GM10248 (cell line): ENCODE measurements around the gene CCDC200.
"Not testable (repeated sequence)": the region's sequence is repeated elsewhere in the genome, so short reads cannot be mapped to it uniquely, and the experiment has no call there.

ENCODE experiments used
- CTCF ChIA-PET: fragments of 300-600 bp; sonication (Branson Sonifier 250); formaldehyde crosslinking; extraction: SDS; loops from one replicate; lab custom pipeline; 2021; ENCODE audit warnings: antibody characterized with exemption; lab: Yijun Ruan, JAX
- POLR2A ChIA-PET: fragments of 350-650 bp; sonication (Branson Sonifier 250); formaldehyde crosslinking; extraction: SDS; loops from one replicate; lab custom pipeline; 2020; ENCODE audit warnings: antibody characterized with exemption; lab: Yijun Ruan, JAX
- DNase-seq: peaks from one replicate; pipeline ENCODE4 v3.0.0; 2012; ENCODE audit errors: extremely low spot score
- CTCF ChIP-seq: IDR thresholded peaks from 2 replicates; pipeline ENCODE4 v1.5.1; 2012; ENCODE audit warnings: mild to moderate bottlenecking, low read depth; ENCODE audit errors: extremely low read depth, missing control alignments, control extremely low read depth

The CCDC200 gene

GRCh38 chr17:43211480-43212402 lies 16.7 kb downstream of the CCDC200 start, which contains the start of gene TMEM106A:
Gene TMEM106A, plus strand, starts transcription at chr17:43211875. Its CDS starts 1,167 bp downstream, at chr17:43213042.
- peak; percentile 6 for TF ChIP-seq CTCF
- ChIA-PET CTCF (interaction anchor here (0.9 to 1.9 kb wide), 7 partner anchors 9 to 188 kb away, joined by 3 to 13 read pairs (median 3); no protein-coding TSS in a partner anchor), POLR2A (interaction anchor here (0.5 to 3.8 kb wide), 14 partner anchors 9 to 214 kb away, joined by 3 to 54 read pairs (median 4); partner anchors contain the start of genes NBR1 and RPL27)
- peak; percentile 94 for DNase-seq

- ChIA-PET CTCF (interaction anchor here (0.9 to 1.3 kb wide), 2 partner anchors 9 to 187 kb away, joined by 4 to 5 read pairs; no protein-coding TSS in a partner anchor), POLR2A (interaction anchor here (0.6 to 3.8 kb wide), 10 partner anchors 8 to 213 kb away, joined by 3 to 54 read pairs (median 5); partner anchors contain the start of genes NBR1 and RPL27)
- no peak for DNase-seq
- TF ChIP-seq CTCF: no peak
Observed at GRCh38 chr17:43211123-43211479, 17.3 kb downstream of the CCDC200 start.

GRCh38 chr17:43210576-43210975 lies 17.8 kb downstream of the CCDC200 start:
- ChIA-PET CTCF (no interaction called here), POLR2A (no interaction called here)
- no peak for DNase-seq
- TF ChIP-seq CTCF: no peak

GRCh38 chr17:43203013-43203412 lies 25.4 kb downstream of the CCDC200 start:
- POLR2A ChIA-PET: interaction anchor here (0.7 to 1.1 kb wide), 2 partner anchors 8 to 113 kb away, joined by 3 to 5 read pairs; partner anchors contain the start of gene TMEM106A
- CTCF ChIA-PET: interaction anchor here (1.1 to 2.2 kb wide), 2 partner anchors 9 kb away, joined by 3 to 5 read pairs; partner anchors contain the start of gene TMEM106A

DNA sequence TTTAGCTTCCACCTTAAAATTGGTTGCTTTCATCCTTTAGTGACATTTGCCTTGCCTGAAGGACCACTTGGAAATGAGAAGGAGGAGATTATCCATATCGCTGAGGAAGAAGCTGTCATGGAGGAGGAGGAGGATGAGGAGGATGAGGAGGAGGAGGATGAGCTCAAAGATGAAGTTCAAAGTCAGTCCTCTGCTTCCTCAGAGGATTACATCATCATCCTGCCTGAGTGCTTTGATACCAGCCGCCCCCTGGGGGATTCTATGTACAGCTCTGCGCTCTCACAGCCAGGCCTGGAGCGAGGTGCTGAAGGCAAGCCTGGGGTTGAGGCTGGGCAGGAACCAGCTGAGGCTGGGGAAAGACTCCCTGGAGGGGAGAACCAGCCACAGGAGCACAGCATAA lies 28.3 kb downstream of the CCDC200 start:
- POLR2A ChIA-PET: interaction anchor here (1.5 to 1.7 kb wide), 2 partner anchors 11 to 116 kb away, joined by 8 to 9 read pairs; partner anchors contain the start of gene TMEM106A
- CTCF ChIA-PET: interaction anchor here (1.1 to 1.5 kb wide), 4 partner anchors 11 to 109 kb away, joined by 3 to 4 read pairs (median 4); no protein-coding TSS in a partner anchor
- no peak for TF ChIP-seq CTCF
- DNase-seq: no peak

More at GRCh38 chr17:43203013-43203412, 25.4 kb downstream of the CCDC200 start:
- not testable (repeated sequence) for DNase-seq

GRCh38 chr17:43199633-43200032 lies 28.8 kb downstream of the CCDC200 start:
- CTCF ChIA-PET: interaction anchor here (1.1 to 1.5 kb wide), 4 partner anchors 10 to 109 kb away, joined by 3 to 4 read pairs (median 4); no protein-coding TSS in a partner anchor
- POLR2A ChIA-PET: interaction anchor here (1.5 to 1.7 kb wide), 2 partner anchors 12 to 116 kb away, joined by 8 to 9 read pairs; partner anchors contain the start of gene TMEM106A
- no peak for TF ChIP-seq CTCF
- DNase-seq: no peak
